ENCODE data around the gene ANKRD11.

The ANKRD11 gene

GRCh38 chr16:89313583-89313982, 176.8 kb downstream of the ANKRD11 start:
- Histone ChIP-seq H3K27ac (ENCODE audit: low read depth, low read length) (no peak overlapping the region), H3K4me2 (ENCODE audit: low read length) (no peak overlapping the region), H3K79me2 (ENCODE audit: control insufficient read depth, low read length) (peaks cover 99% of the 10 kb centered on the region), H3F3A (ENCODE audit: control insufficient read depth, insufficient read depth) (peaks cover 12% of the 10 kb centered on the region), H3K4me3 (ENCODE audit: low read length) (no peak overlapping the region), H3K9me2 (replicated peaks; ENCODE audit: control insufficient read depth, low read length) (no peaks in the 10 kb centered on the region), H3K36me3 (ENCODE audit: control insufficient read depth, low read length) (peaks cover 67% of the 10 kb centered on the region), H3K4me1 (ENCODE audit: control insufficient read depth, low read length) (peaks cover 43% of the 10 kb centered on the region), H3K9me3 (ENCODE audit: control insufficient read depth, insufficient read depth, low read length) (no peaks in the 10 kb centered on the region), H4K20me1 (ENCODE audit: control insufficient read depth, insufficient read depth, low read depth, low read length) (peaks cover 48% of the 10 kb centered on the region), H3K27me3 (ENCODE audit: control insufficient read depth, low read length) (no peaks in the 10 kb centered on the region)
- TF ChIP-seq CTCF (IDR thresholded peaks at IDR 0.05; ENCODE audit: low read depth, low read length, poor library complexity, severe bottlenecking) (no peak), EZH2phosphoT487 (IDR thresholded peaks at IDR 0.05; ENCODE audit: borderline replicate concordance, low read length) (no peak)

GRCh38 chr16:89312598-89313299, 177.6 kb downstream of the ANKRD11 start:
- Histone ChIP-seq H3K9me3 (ENCODE audit: control insufficient read depth, insufficient read depth, low read length) (no peaks in the 10 kb centered on the region), H3K4me2 (ENCODE audit: low read length) (no peak overlapping the region), H4K20me1 (ENCODE audit: control insufficient read depth, insufficient read depth, low read depth, low read length) (peaks cover 49% of the 10 kb centered on the region), H3K4me3 (ENCODE audit: low read length) (no peak overlapping the region), H3F3A (ENCODE audit: control insufficient read depth, insufficient read depth) (peaks cover 12% of the 10 kb centered on the region), H3K27ac (ENCODE audit: low read depth, low read length) (no peak overlapping the region), H3K4me1 (ENCODE audit: control insufficient read depth, low read length) (peaks cover 40% of the 10 kb centered on the region), H3K36me3 (ENCODE audit: control insufficient read depth, low read length) (peaks cover 69% of the 10 kb centered on the region), H3K9me2 (replicated peaks; ENCODE audit: control insufficient read depth, low read length) (no peaks in the 10 kb centered on the region), H3K27me3 (ENCODE audit: control insufficient read depth, low read length) (no peaks in the 10 kb centered on the region), H3K79me2 (ENCODE audit: control insufficient read depth, low read length) (peaks cover 99% of the 10 kb centered on the region)
- TF ChIP-seq CTCF (IDR thresholded peaks at IDR 0.05; ENCODE audit: low read depth, low read length, poor library complexity, severe bottlenecking) (no peak), EZH2phosphoT487 (IDR thresholded peaks at IDR 0.05; ENCODE audit: borderline replicate concordance, low read length) (no peak)

GRCh38 chr16:89312194-89312593, 178.2 kb downstream of the ANKRD11 start:
- TF ChIP-seq EZH2phosphoT487 (IDR thresholded peaks at IDR 0.05; ENCODE audit: borderline replicate concordance, low read length) (no peak), CTCF (IDR thresholded peaks at IDR 0.05; ENCODE audit: low read depth, low read length, poor library complexity, severe bottlenecking) (no peak)
- H3K9me2 ChIP-seq (replicated peaks; ENCODE audit: control insufficient read depth, low read length), result no peaks in the 10 kb centered on the region
- peaks cover 100% of the 10 kb centered on the region for H3K79me2 ChIP-seq (ENCODE audit: control insufficient read depth, low read length)
- peaks cover 53% of the 10 kb centered on the region for H4K20me1 ChIP-seq (ENCODE audit: control insufficient read depth, insufficient read depth, low read depth, low read length)
- H3F3A ChIP-seq (ENCODE audit: control insufficient read depth, insufficient read depth), result peaks cover 12% of the 10 kb centered on the region
- no peaks in the 10 kb centered on the region for H3K9me3 ChIP-seq (ENCODE audit: control insufficient read depth, insufficient read depth, low read length)
- peaks cover 70% of the 10 kb centered on the region for H3K36me3 ChIP-seq (ENCODE audit: control insufficient read depth, low read length)
- H3K27me3 ChIP-seq (ENCODE audit: control insufficient read depth, low read length), result no peaks in the 10 kb centered on the region
- peaks cover 35% of the 10 kb centered on the region for H3K4me1 ChIP-seq (ENCODE audit: control insufficient read depth, low read length)
- no peak overlapping the region for H3K4me2 ChIP-seq (ENCODE audit: low read length)
- H3K4me3 ChIP-seq (ENCODE audit: low read length), result no peak overlapping the region
- H3K27ac ChIP-seq (ENCODE audit: low read depth, low read length), result no peak overlapping the region

All from DOHH2 (cell line).